A549 (cell line): ENCODE results near the gene ARHGEF18.

ENCODE experiments used
- BHLHE40 ChIP-seq: IDR thresholded peaks from 2 replicates; pipeline ENCODE4 v1.6.1; 2012; ENCODE audit warnings: low read depth, low read length, inconsistent platforms
- CHD2 ChIP-seq: fragments of 150-350 bp; IDR thresholded peaks from 2 replicates; pipeline ENCODE4 v1.6.1; 2014; ENCODE audit warnings: low read length; ENCODE audit not compliant: partially characterized antibody
- EP300 ChIP-seq, 2 experiments: fragments of >200 bp; sonication (Bioruptor Twin); formaldehyde crosslinking; IDR thresholded peaks; 2 replicates in 1 of 2; 3 replicates in 1 of 2; pipeline ENCODE4 v1.6.1; 2016 to 2017
- GATA3 ChIP-seq: IDR thresholded peaks from 2 replicates; pipeline ENCODE4 v1.6.1; 2012; ENCODE audit warnings: borderline replicate concordance
- HOXA7 ChIP-seq: fragments of 250-450 bp; sonication (Bioruptor Pico); IDR thresholded peaks from 2 replicates; pipeline ENCODE4 v1.5.0; 2020; ENCODE audit warnings: mild to moderate bottlenecking, moderate library complexity
- NR3C1 ChIP-seq: fragments of >200 bp; sonication (Bioruptor Twin); formaldehyde crosslinking; IDR thresholded peaks from 3 replicates; pipeline ENCODE4 v1.6.1; 2017
- POLR2A ChIP-seq: IDR thresholded peaks from 2 replicates; pipeline ENCODE4 v1.6.1; 2012; ENCODE audit warnings: mild to moderate bottlenecking, low read length
- RNF2 ChIP-seq: fragments of 200-600 bp; sonication (generic); IDR thresholded peaks from 2 replicates; pipeline ENCODE4 v1.6.1; 2016; ENCODE audit warnings: low read depth, mild to moderate bottlenecking, antibody characterized with exemption, moderate library complexity, borderline replicate concordance
- ZFP36 ChIP-seq: fragments of 450-650 bp; IDR thresholded peaks from 2 replicates; pipeline ENCODE4 v1.6.1; 2014; ENCODE audit warnings: borderline replicate concordance; ENCODE audit not compliant: partially characterized antibody
- TF ChIP-seq, protein P1 (sequence below): fragments of >200 bp; sonication (Bioruptor Twin); formaldehyde crosslinking; IDR thresholded peaks from 3 replicates; pipeline ENCODE4 v1.5.1; 2016
- TF ChIP-seq, protein P2 (sequence below): IDR thresholded peaks from 2 replicates; pipeline ENCODE4 v1.6.1; 2012

DNA sequence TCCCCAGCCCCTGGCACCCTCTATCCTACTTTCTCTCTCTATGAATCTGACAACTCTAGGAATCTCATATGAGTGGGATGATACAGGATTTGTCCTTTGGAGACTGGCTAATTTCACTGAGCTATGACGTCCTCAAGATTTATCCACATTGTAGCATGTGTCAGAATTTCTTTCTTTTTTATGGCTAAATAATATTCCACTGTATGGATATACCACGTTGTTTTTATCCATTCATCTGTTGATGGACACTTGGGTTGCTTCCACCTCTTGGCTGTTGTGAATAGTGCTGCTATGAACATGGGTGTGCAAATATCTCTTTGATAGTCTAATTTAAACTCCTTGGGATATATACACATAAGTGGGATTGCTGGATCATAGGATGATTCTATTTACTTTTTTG, 30.6 kb upstream of the ARHGEF18 start:
- TF ChIP-seq EP300 (IDR thresholded peaks at IDR 0.05): no peak
- TF ChIP-seq, protein P1, sequence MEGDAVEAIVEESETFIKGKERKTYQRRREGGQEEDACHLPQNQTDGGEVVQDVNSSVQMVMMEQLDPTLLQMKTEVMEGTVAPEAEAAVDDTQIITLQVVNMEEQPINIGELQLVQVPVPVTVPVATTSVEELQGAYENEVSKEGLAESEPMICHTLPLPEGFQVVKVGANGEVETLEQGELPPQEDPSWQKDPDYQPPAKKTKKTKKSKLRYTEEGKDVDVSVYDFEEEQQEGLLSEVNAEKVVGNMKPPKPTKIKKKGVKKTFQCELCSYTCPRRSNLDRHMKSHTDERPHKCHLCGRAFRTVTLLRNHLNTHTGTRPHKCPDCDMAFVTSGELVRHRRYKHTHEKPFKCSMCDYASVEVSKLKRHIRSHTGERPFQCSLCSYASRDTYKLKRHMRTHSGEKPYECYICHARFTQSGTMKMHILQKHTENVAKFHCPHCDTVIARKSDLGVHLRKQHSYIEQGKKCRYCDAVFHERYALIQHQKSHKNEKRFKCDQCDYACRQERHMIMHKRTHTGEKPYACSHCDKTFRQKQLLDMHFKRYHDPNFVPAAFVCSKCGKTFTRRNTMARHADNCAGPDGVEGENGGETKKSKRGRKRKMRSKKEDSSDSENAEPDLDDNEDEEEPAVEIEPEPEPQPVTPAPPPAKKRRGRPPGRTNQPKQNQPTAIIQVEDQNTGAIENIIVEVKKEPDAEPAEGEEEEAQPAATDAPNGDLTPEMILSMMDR: no peak
- TF ChIP-seq BHLHE40: no peak
- TF ChIP-seq GATA3: no peak
- TF ChIP-seq NR3C1: no peak
- TF ChIP-seq ZFP36: no peak
- no peak for TF ChIP-seq POLR2A
- TF ChIP-seq, protein P2, sequence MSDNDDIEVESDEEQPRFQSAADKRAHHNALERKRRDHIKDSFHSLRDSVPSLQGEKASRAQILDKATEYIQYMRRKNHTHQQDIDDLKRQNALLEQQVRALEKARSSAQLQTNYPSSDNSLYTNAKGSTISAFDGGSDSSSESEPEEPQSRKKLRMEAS: no peak
- TF ChIP-seq RNF2: no peak
- no peak for TF ChIP-seq HOXA7 (CRISPR knock-in tag)
- no peak for TF ChIP-seq CHD2
